Activated B cell treated with CpG ODN at 0.5 μM for 24 hours (primary cell): ENCODE measurements around the gene PTPRCAP. TPM values are rescaled to one million over a fixed set of nuclear protein-coding genes. Genes with fewer than 3 reads are reported as not detected.
"Not testable (repeated sequence)": the region's sequence is repeated elsewhere in the genome, so short reads cannot be mapped to it uniquely, and the experiment has no call there.

ENCODE experiments used
- ATAC-seq: fragments of 200-7000 bp; cut with Tn5 transposase; one replicate; pipeline ENCODE4 v1.10.0; 2021; ENCODE audit warnings: low read depth, mild to moderate bottlenecking, moderate library complexity
- CTCF ChIA-PET: fragments of 350-600 bp; sonication (Branson Sonifier 250); formaldehyde crosslinking; loops from one replicate; lab custom pipeline; 2021; ENCODE audit warnings: antibody characterized with exemption; lab: Charles Lee
- POLR2A ChIA-PET: fragments of 350-600 bp; sonication (Branson Sonifier 250); formaldehyde crosslinking; loops from one replicate; lab custom pipeline; 2021; ENCODE audit warnings: antibody characterized with exemption; lab: Charles Lee
- DNase-seq: peaks from one replicate; pipeline ENCODE4 v3.0.0; 2022
- H3K27ac Mint-ChIP-seq: one replicate; pipeline ENCODE4 v1.8.0; 2020; ENCODE audit warnings: mixed read lengths
- H3K27me3 Mint-ChIP-seq: one replicate; pipeline ENCODE4 v1.8.0; 2021; ENCODE audit warnings: mixed read lengths
- H3K36me3 Mint-ChIP-seq: one replicate; pipeline ENCODE4 v1.8.0; 2021; ENCODE audit warnings: low read depth, mixed read lengths
- H3K4me1 Mint-ChIP-seq: one replicate; pipeline ENCODE4 v1.8.0; 2021; ENCODE audit warnings: mixed read lengths
- H3K4me3 Mint-ChIP-seq: one replicate; pipeline ENCODE4 v1.8.0; 2020; ENCODE audit warnings: mild to moderate bottlenecking, mixed read lengths
- H3K9me3 Mint-ChIP-seq: one replicate; pipeline ENCODE4 v1.8.0; 2020; ENCODE audit warnings: mixed read lengths
- intact Hi-C: fragments of 100-400 bp; cut with micrococcal nuclease; formaldehyde crosslinking; loops from one replicate; pipeline ENCODE4 v1.15.1; 2024
- total RNA-seq: library from RNA; stranded (reverse); gene quantifications from 2 replicates; pipeline ENCODE4 v1.2.3, GENCODE V29; 2022
- TF ChIP-seq, protein P1 (sequence below): fragments of 200-600 bp; IDR thresholded peaks from one replicate; pipeline ENCODE4 v1.8.0; 2022; ENCODE audit warnings: antibody characterized with exemption, mild to moderate bottlenecking

PTPRCAP gene
- total RNA-seq, 1 donor from 2014 or later = 328 TPM

DNA sequence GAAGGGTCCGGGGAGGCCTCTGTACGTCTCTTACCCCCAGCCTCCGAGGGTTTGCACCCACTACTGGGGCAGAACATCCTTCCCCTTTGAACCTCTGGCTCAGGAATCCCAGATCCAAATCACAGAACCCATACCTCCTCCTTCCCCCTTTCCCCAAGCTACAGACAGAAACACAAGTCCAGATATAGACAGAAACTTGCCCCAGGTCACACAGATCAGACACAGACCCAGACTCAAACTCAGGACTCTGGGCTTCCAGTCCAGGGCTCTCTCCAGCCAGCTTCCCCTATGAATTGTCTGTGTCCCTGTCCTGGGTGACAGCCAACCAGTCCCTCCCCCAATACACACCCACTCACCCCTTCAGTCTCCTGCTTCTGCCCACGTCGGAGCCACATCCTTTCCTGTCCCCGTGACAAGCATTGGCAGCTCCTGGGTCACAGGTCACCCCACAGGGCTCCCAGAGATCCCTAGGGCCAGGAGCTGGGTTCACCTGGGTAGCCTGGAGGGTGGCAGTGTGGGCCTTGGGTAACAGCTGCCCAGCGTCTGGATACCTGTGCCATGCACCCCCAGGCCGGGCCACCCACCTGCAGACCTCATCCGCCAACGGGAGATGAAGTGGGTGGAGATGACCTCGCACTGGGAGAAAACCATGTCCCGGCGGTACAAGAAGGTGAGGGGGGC lies 32.8 kb downstream of the PTPRCAP start:
- DNase-seq = no peak
- peak overlapping the region; percentile 91 for H3K27ac Mint-ChIP-seq
- no peak for ATAC-seq
- no peaks in the 10 kb centered on the region for H3K9me3 Mint-ChIP-seq
- peaks cover 42% of the 10 kb centered on the region for H3K36me3 Mint-ChIP-seq
- TF ChIP-seq, protein P1, sequence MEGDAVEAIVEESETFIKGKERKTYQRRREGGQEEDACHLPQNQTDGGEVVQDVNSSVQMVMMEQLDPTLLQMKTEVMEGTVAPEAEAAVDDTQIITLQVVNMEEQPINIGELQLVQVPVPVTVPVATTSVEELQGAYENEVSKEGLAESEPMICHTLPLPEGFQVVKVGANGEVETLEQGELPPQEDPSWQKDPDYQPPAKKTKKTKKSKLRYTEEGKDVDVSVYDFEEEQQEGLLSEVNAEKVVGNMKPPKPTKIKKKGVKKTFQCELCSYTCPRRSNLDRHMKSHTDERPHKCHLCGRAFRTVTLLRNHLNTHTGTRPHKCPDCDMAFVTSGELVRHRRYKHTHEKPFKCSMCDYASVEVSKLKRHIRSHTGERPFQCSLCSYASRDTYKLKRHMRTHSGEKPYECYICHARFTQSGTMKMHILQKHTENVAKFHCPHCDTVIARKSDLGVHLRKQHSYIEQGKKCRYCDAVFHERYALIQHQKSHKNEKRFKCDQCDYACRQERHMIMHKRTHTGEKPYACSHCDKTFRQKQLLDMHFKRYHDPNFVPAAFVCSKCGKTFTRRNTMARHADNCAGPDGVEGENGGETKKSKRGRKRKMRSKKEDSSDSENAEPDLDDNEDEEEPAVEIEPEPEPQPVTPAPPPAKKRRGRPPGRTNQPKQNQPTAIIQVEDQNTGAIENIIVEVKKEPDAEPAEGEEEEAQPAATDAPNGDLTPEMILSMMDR = no peak
- peak overlapping the region; percentile 90 for H3K4me3 Mint-ChIP-seq
- H3K27me3 Mint-ChIP-seq = no peaks in the 10 kb centered on the region
- ChIA-PET CTCF (interaction anchor here (1.1 to 5.7 kb wide), 2 partner anchors 14 to 48 kb away, joined by 3 to 53 read pairs; no protein-coding TSS in a partner anchor), POLR2A (interaction anchor here (0.7 to 17.5 kb wide), 14 partner anchors 12 to 209 kb away, joined by 3 to 693 read pairs (median 35); partner anchors contain the start of genes AIP, CARNS1, CLCF1 and CORO1B)
- intact Hi-C loops = loop anchor here (5.0 kb wide), 3 partner anchors 183 to 228 kb away; partner anchors contain the start of gene NDUFV1
- peaks cover 84% of the 10 kb centered on the region for H3K4me1 Mint-ChIP-seq

DNA sequence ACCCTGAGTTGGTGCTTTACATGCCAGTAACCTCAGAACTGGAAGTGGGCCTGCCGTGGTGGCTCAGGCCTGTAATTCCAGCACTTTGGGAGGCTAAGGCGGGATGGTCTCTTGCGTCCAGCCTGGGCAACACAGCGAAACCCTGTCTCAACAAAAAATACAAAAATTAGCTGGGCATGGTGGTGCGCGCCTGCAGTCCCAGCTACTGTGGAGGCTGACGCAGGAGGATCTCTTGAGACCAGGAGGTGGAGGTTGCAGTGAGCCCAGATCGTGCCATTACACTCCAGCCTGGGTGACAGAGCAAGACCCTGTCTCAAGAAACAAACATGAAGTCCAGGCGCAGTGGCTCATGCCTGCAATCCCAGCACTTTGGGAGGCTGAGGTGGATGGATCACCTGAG lies 34.4 kb downstream of the PTPRCAP start:
- Mint-ChIP-seq H3K4me1 (peaks cover 80% of the 10 kb centered on the region), H3K27ac (peak overlapping the region; percentile 91), H3K4me3 (peak overlapping the region; percentile 90), H3K36me3 (peaks cover 50% of the 10 kb centered on the region)
- ATAC-seq, DNase-seq, H3K27me3 Mint-ChIP-seq, H3K9me3 Mint-ChIP-seq: not testable (repeated sequence)
- ChIA-PET CTCF (interaction anchor here (1.1 to 5.7 kb wide), 3 partner anchors 10 to 33 kb away, joined by 5 to 53 read pairs (median 9); no protein-coding TSS in a partner anchor), POLR2A (interaction anchor here (0.5 to 17.5 kb wide), 17 partner anchors 12 to 163 kb away, joined by 3 to 693 read pairs (median 16); partner anchors contain the start of genes AIP, ANKRD13D, CARNS1 and CDK2AP2)
- intact Hi-C loops = loop anchor here (1.0 to 5.0 kb wide), 6 partner anchors 18 to 229 kb away; partner anchors contain the start of genes AIP and NDUFV1

DNA sequence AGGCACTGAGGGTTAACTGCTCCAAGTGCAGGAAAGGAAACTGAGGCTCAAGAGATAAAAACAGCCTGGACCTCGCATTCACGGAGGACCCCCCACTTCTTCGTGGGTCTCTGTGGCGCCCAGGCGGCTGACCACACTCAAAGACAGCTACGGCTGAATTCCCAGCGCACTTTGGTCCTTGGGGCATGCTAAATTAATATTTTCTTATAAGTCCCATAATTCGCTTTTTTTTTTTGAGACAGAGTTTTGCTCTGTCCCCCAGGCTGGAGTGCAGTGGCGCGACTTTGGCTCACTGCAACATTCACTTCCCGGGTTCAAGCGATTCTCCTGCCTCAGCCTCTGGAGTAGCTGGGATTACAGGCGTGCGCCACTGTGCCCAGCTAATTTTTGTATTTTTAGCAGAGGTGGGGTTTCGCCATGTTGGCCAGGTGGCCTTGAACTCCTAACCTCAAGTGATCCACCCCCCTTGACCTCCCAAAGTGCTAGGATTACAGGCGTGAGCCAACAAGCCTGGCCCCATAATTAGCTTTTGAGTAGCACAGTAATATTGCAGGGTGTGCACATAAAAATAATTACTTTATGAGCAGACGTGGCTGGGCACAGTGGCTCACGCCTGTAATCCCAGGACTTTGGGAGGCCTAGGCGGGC lies 35.2 kb downstream of the PTPRCAP start:
- intact Hi-C loops = loop anchor here (1.0 to 5.0 kb wide), 5 partner anchors 49 to 230 kb away; partner anchors contain the start of genes AIP, NDUFV1 and POLD4
- H3K27ac Mint-ChIP-seq = peak overlapping the region; percentile 91
- not testable (repeated sequence) for H3K9me3 Mint-ChIP-seq, DNase-seq, H3K27me3 Mint-ChIP-seq, ATAC-seq
- H3K4me1 Mint-ChIP-seq = peaks cover 79% of the 10 kb centered on the region
- peak overlapping the region; percentile 76 for H3K4me3 Mint-ChIP-seq
- POLR2A ChIA-PET = interaction anchor here (0.7 to 17.5 kb wide), 31 partner anchors 11 to 1447 kb away, joined by 3 to 693 read pairs (median 11); partner anchors contain the start of genes AIP, ANKRD13D, CARNS1 and CDK2AP2
- H3K36me3 Mint-ChIP-seq = peaks cover 52% of the 10 kb centered on the region
- CTCF ChIA-PET = interaction anchor here (0.7 to 5.7 kb wide), 22 partner anchors 10 to 104 kb away, joined by 3 to 53 read pairs (median 8); partner anchors contain the start of genes CARNS1, PITPNM1, POLD4 and PTPRCAP

DNA sequence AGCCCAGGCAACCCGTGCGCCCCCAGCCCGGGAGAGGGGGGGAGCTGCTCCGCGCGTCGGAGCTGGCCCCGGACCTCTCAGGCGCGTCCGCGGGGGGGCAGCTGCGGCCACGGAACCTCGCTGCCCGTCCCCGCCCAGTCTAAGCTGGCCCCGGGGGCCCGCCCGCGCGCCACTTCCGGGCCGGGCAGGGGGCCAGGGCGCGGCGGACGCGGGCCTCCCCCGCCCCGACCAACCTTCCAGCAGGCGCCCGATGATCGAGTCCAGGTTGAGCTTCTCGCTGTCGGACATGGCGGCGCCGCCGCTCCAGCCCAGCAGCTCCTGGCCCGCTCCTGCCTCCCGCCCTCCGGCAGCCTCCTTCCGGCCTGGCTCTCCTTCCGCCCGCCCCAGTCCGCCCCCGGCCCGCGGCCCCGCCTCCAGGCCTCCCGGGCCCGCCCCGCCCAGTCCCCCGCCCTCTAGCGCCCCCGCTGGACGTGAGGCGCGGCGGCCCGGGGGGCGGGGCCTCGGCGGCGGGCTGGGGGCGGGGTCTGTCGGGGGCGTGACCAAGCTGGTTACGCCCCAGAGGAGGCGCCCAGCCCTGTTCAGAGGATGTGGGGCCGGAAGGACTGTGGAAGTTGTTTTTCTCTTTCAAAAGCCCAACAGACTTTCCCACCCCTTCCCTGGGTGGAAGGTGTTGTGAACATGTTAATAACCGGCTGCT lies 35.8 kb downstream of the PTPRCAP start, which contains the start of gene PPP1CA:
Gene PPP1CA, minus strand, starts transcription at position 364 of the 697 bp plus-strand sequence. Its CDS starts 76 bp downstream, at position 288.
- intact Hi-C loops = loop anchor here (1.0 to 5.0 kb wide), 11 partner anchors 10 to 231 kb away; partner anchors contain the start of genes AIP, NDUFV1, POLD4 and PTPRCAP

More for the DNA sequence above, 35.8 kb downstream of the PTPRCAP start, which contains the start of gene PPP1CA:
- ChIA-PET POLR2A (interaction anchor here (0.7 to 17.5 kb wide), 39 partner anchors 10 to 1447 kb away, joined by 3 to 693 read pairs (median 7); partner anchors contain the start of genes AIP, ANKRD13D, CARNS1 and CDK2AP2), CTCF (interaction anchor here (0.7 to 5.7 kb wide), 24 partner anchors 10 to 106 kb away, joined by 3 to 53 read pairs (median 8); partner anchors contain the start of genes CARNS1, CDK2AP2, PITPNM1 and POLD4)
- Mint-ChIP-seq H3K36me3 (peaks cover 52% of the 10 kb centered on the region), H3K27me3 (no peaks in the 10 kb centered on the region), H3K4me3 (peak within 1 kb of the TSS; percentile 86), H3K9me3 (no peaks in the 10 kb centered on the region), H3K27ac (peak within 1 kb of the TSS; percentile 91), H3K4me1 (peaks cover 77% of the 10 kb centered on the region)
- DNase-seq = peak; percentile 96
- peak; percentile 72 for ATAC-seq
- TF ChIP-seq, protein P1 = no peak
